ENCODE measurements around the gene FILIP1L.

The FILIP1L gene

DNA sequence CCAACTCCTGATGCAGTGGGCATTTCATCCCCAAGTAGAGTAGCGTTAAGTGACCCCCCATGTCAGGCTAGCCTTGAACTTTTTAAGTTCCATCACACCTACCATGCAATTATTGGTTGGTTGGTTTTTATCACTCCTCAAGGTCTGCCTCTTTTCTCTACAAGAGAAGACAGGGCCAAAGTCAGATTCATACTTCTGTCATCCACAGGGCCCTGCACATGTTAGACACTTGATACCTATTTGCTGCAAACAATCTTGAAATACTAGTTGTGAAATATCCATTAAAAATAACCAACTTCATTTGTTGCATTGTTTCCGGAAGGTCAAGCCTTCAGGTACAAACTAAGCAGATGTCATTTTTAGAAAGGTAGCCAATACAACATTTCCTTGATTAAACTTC lies 295.5 kb downstream of the FILIP1L start:
- Histone ChIP-seq H3K4me3 (ENCODE audit: low read length, poor library complexity, severe bottlenecking) (peak overlapping the region; percentile 88), H3K9ac (ENCODE audit: low read depth, low read length, poor library complexity, severe bottlenecking) (peak overlapping the region; percentile 80), H3K27me3 (ENCODE audit: insufficient read depth, low read length, poor library complexity, severe bottlenecking) (no peaks in the 10 kb centered on the region), H3F3A (ENCODE audit: low read depth) (no peaks in the 10 kb centered on the region), H3K9me2 (replicated peaks; ENCODE audit: low read depth, low read length) (no peaks in the 10 kb centered on the region), H3K4me1 (ENCODE audit: insufficient read depth, low read length, poor library complexity, severe bottlenecking) (peaks cover 22% of the 10 kb centered on the region), H4K20me1 (ENCODE audit: insufficient read depth, low read length, poor library complexity, severe bottlenecking) (no peaks in the 10 kb centered on the region), H3K79me2 (ENCODE audit: insufficient read depth, low read length) (peaks cover 8% of the 10 kb centered on the region; the same call in 1 of the 2 replicates), H3K4me2 (ENCODE audit: low read depth, low read length, poor library complexity, severe bottlenecking) (peak overlapping the region; percentile 76), H2AFZ (ENCODE audit: low read length) (no peak overlapping the region), H3K9me3 (ENCODE audit: insufficient read depth, low read depth, low read length) (no peaks in the 10 kb centered on the region), H3K36me3 (ENCODE audit: insufficient read depth, low read length) (no peaks in the 10 kb centered on the region)
- TF ChIP-seq EZH2phosphoT487 (IDR thresholded peaks at IDR 0.05; ENCODE audit: borderline replicate concordance), result no peak
- TF ChIP-seq, protein P1, sequence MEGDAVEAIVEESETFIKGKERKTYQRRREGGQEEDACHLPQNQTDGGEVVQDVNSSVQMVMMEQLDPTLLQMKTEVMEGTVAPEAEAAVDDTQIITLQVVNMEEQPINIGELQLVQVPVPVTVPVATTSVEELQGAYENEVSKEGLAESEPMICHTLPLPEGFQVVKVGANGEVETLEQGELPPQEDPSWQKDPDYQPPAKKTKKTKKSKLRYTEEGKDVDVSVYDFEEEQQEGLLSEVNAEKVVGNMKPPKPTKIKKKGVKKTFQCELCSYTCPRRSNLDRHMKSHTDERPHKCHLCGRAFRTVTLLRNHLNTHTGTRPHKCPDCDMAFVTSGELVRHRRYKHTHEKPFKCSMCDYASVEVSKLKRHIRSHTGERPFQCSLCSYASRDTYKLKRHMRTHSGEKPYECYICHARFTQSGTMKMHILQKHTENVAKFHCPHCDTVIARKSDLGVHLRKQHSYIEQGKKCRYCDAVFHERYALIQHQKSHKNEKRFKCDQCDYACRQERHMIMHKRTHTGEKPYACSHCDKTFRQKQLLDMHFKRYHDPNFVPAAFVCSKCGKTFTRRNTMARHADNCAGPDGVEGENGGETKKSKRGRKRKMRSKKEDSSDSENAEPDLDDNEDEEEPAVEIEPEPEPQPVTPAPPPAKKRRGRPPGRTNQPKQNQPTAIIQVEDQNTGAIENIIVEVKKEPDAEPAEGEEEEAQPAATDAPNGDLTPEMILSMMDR (conservative IDR thresholded peaks at IDR 0.05; ENCODE audit: low read length), result no peak

DNA sequence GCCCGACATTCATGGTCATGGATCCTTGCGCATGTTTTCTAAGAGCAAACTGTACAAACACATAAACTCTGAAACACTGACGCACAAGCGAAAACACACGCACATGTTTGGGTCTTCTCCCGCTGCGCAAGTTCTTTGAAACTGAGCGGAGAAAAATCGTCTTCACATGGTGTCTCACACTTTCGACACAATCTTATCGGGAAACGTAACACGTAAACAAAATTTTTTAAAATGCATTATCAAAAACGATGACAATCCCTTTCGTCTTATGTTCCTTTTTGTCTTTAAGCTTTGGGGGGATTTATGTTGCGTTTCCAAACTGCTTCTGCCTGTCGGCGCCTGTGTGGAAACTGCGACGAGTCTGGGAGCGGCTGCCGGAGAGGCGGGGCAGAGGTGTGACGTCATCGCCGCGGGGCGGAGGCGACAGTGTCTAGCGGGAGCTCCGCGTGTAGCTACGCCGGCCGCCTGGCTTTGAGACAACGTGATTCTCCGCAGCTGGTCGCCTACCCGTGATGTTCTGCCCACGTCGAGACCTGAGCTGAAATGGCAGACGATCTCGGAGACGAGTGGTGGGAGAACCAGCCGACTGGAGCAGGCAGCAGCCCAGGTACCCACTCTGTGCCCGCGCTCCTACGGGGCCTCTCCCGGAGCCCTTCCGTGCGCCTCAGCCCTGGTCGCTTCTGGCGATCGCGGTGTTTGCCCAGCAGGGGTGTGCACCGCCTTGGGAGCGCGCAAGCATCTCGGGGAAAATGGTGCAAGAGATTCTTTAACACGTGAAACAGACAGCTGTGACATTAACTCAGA lies 296.7 kb downstream of the FILIP1L start, which contains the start of gene CMSS1:
TSS of gene CMSS1 (plus strand) at position 426 of the 804 bp plus-strand sequence.
- peak within 1 kb of the TSS; percentile 88 for H3K4me3 ChIP-seq (ENCODE audit: low read length, poor library complexity, severe bottlenecking)
- H3K9me3 ChIP-seq (ENCODE audit: insufficient read depth, low read depth, low read length), result no peaks in the 10 kb centered on the region
- H3K79me2 ChIP-seq (ENCODE audit: insufficient read depth, low read length), result peaks cover 8% of the 10 kb centered on the region; the same call in 1 of the 2 replicates
- H3K4me2 ChIP-seq (ENCODE audit: low read depth, low read length, poor library complexity, severe bottlenecking), result peak within 1 kb of the TSS; percentile 76
- H3K27me3 ChIP-seq (ENCODE audit: insufficient read depth, low read length, poor library complexity, severe bottlenecking), result no peaks in the 10 kb centered on the region
- H3K36me3 ChIP-seq (ENCODE audit: insufficient read depth, low read length), result no peaks in the 10 kb centered on the region
- H3K9ac ChIP-seq (ENCODE audit: low read depth, low read length, poor library complexity, severe bottlenecking), result peak within 1 kb of the TSS; percentile 80
- H4K20me1 ChIP-seq (ENCODE audit: insufficient read depth, low read length, poor library complexity, severe bottlenecking), result no peaks in the 10 kb centered on the region
- H3K4me1 ChIP-seq (ENCODE audit: insufficient read depth, low read length, poor library complexity, severe bottlenecking), result peaks cover 19% of the 10 kb centered on the region
- no peaks in the 10 kb centered on the region for H3K9me2 ChIP-seq (replicated peaks; ENCODE audit: low read depth, low read length)
- H2AFZ ChIP-seq (ENCODE audit: low read length), result peak within 1 kb of the TSS; percentile 99
- no peak for TF ChIP-seq EZH2phosphoT487 (IDR thresholded peaks at IDR 0.05; ENCODE audit: borderline replicate concordance)
- TF ChIP-seq, protein P1 (conservative IDR thresholded peaks at IDR 0.05; ENCODE audit: low read length), result peak; percentile 32
- H3F3A ChIP-seq (ENCODE audit: low read depth), result no peaks in the 10 kb centered on the region

DNA sequence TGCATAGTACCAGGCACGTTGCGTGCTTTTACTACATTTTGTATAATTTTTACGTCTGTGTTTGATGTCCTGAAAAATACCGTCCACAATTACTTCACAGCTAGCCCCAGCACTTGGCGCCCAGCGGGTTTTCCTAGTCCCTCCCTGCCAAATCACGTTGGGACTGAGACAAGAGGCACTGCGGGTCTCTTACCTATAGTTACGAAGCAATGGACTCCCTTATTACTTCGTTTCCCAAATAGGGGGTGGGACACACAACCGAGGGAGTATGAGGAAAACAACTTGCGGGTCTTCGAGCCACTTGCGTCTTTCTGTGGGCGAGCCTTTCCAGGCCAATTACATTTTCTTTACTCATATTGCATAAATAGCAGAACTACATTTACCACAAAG lies 297.3 kb downstream of the FILIP1L start:
- Histone ChIP-seq H3K27me3 (ENCODE audit: insufficient read depth, low read length, poor library complexity, severe bottlenecking) (no peaks in the 10 kb centered on the region), H3K9me3 (ENCODE audit: insufficient read depth, low read depth, low read length) (no peaks in the 10 kb centered on the region), H3K4me1 (ENCODE audit: insufficient read depth, low read length, poor library complexity, severe bottlenecking) (peaks cover 19% of the 10 kb centered on the region), H2AFZ (ENCODE audit: low read length) (peak overlapping the region; percentile 99), H3K36me3 (ENCODE audit: insufficient read depth, low read length) (no peaks in the 10 kb centered on the region), H3K9ac (ENCODE audit: low read depth, low read length, poor library complexity, severe bottlenecking) (peak overlapping the region; percentile 80), H3K4me3 (ENCODE audit: low read length, poor library complexity, severe bottlenecking) (peak overlapping the region; percentile 88), H3K79me2 (ENCODE audit: insufficient read depth, low read length) (peaks cover 8% of the 10 kb centered on the region; the same call in 1 of the 2 replicates), H3K9me2 (replicated peaks; ENCODE audit: low read depth, low read length) (no peaks in the 10 kb centered on the region), H3K4me2 (ENCODE audit: low read depth, low read length, poor library complexity, severe bottlenecking) (peak overlapping the region; percentile 76), H4K20me1 (ENCODE audit: insufficient read depth, low read length, poor library complexity, severe bottlenecking) (no peaks in the 10 kb centered on the region), H3F3A (ENCODE audit: low read depth) (no peaks in the 10 kb centered on the region)
- TF ChIP-seq, protein P1 (conservative IDR thresholded peaks at IDR 0.05; ENCODE audit: low read length), result no peak
- no peak for TF ChIP-seq EZH2phosphoT487 (IDR thresholded peaks at IDR 0.05; ENCODE audit: borderline replicate concordance)

All from Loucy (cell line).